Mesothelial cell of epicardium (in vitro differentiated cells): ENCODE measurements around the gene CGREF1. TPM values are rescaled to one million over a fixed set of nuclear protein-coding genes. Genes with fewer than 3 reads are reported as not detected.

Experiments used
- DNase-seq, 2 experiments: peaks; one replicate each; pipeline ENCODE4 v3.0.0; 2021; ENCODE audit warnings: low spot score in 2 of 2; ENCODE audit not compliant: unreplicated experiment in 2 of 2
- H3K27ac Mint-ChIP-seq: 2 replicates; pipeline ENCODE4 v1.8.0; 2021; ENCODE audit warnings: mixed read lengths
- H3K27me3 Mint-ChIP-seq: 2 replicates; pipeline ENCODE4 v1.8.0; 2021; ENCODE audit warnings: low read depth, mixed read lengths
- H3K36me3 Mint-ChIP-seq: 2 replicates; pipeline ENCODE4 v1.8.0; 2021; ENCODE audit warnings: mixed read lengths
- H3K4me1 Mint-ChIP-seq: 2 replicates; pipeline ENCODE4 v1.8.0; 2021; ENCODE audit warnings: mixed read lengths
- H3K4me3 Mint-ChIP-seq: 2 replicates; pipeline ENCODE4 v1.8.0; 2021; ENCODE audit warnings: mild to moderate bottlenecking, moderate library complexity, mixed read lengths
- H3K9me3 Mint-ChIP-seq: 2 replicates; pipeline ENCODE4 v1.8.0; 2021; ENCODE audit warnings: mixed read lengths
- total RNA-seq: library from RNA; stranded (reverse); gene quantifications from 3 replicates; pipeline ENCODE4 v1.2.1, GENCODE V29; 2021
- TF ChIP-seq, protein P1 (sequence below): fragments of 200-600 bp; sonication (generic); IDR thresholded peaks from one replicate; pipeline ENCODE4 v1.5.0; 2021; ENCODE audit warnings: antibody characterized with exemption; ENCODE audit not compliant: unreplicated experiment

The CGREF1 gene, protein sequence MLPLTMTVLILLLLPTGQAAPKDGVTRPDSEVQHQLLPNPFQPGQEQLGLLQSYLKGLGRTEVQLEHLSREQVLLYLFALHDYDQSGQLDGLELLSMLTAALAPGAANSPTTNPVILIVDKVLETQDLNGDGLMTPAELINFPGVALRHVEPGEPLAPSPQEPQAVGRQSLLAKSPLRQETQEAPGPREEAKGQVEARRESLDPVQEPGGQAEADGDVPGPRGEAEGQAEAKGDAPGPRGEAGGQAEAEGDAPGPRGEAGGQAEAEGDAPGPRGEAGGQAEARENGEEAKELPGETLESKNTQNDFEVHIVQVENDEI
- total RNA-seq = 1.5 to 3.0 TPM (median 1.8 TPM) in 3 replicates

DNA sequence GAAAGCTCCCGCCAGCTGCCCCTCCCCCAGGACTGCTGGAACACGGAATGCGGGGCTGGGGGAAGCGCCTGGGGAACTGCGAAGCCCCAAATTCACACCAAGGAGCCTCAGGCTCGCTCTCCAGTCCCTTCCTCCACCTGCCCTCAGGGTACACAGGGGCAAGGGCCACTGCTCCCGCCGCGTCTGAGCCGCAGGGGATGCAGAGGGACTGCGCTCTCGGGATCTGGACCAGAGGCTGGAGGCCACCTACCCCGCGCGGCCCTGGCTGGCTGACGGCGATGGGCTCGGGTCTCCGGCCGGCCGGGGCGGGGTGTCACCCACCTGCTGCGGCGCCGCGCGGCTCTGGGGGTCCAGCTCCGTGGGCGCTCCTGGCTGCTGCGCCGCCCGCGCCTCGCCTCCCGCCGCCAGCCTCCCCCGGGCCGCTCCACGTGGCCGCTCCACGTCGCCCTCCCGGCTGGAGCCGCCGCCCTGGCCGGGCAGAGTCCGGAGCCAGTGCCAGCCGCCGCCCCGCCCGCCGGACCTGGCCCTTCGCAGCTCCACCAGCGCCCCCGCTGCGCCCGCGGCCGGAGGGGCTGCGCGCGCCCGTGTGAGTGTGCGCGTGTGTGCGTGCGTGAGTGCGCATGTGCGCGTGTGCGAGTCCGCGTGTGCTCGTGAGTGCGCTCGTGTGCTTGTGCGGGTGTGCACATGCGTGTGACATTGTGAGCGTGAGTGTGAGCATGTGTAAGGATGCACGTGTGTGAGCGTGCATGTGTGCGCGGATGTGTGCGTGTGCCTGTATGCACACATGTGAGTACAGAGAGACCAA, at the start of gene CGREF1:
CGREF1 (minus strand) TSS at position 604 of the 805 bp plus-strand sequence. CDS start 14,762 bp downstream, outside the sequence.
- H3K36me3 Mint-ChIP-seq = no peaks in the 10 kb centered on the region
- no peaks in the 10 kb centered on the region for H3K9me3 Mint-ChIP-seq
- no peak within 1 kb of the TSS for H3K27ac Mint-ChIP-seq
- DNase-seq = no peak
- H3K27me3 Mint-ChIP-seq = peaks cover 87% of the 10 kb centered on the region
- TF ChIP-seq, protein P1, sequence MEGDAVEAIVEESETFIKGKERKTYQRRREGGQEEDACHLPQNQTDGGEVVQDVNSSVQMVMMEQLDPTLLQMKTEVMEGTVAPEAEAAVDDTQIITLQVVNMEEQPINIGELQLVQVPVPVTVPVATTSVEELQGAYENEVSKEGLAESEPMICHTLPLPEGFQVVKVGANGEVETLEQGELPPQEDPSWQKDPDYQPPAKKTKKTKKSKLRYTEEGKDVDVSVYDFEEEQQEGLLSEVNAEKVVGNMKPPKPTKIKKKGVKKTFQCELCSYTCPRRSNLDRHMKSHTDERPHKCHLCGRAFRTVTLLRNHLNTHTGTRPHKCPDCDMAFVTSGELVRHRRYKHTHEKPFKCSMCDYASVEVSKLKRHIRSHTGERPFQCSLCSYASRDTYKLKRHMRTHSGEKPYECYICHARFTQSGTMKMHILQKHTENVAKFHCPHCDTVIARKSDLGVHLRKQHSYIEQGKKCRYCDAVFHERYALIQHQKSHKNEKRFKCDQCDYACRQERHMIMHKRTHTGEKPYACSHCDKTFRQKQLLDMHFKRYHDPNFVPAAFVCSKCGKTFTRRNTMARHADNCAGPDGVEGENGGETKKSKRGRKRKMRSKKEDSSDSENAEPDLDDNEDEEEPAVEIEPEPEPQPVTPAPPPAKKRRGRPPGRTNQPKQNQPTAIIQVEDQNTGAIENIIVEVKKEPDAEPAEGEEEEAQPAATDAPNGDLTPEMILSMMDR = no peak
- H3K4me1 Mint-ChIP-seq = peaks cover 7% of the 10 kb centered on the region
- peak within 1 kb of the TSS; percentile 61 for H3K4me3 Mint-ChIP-seq

DNA sequence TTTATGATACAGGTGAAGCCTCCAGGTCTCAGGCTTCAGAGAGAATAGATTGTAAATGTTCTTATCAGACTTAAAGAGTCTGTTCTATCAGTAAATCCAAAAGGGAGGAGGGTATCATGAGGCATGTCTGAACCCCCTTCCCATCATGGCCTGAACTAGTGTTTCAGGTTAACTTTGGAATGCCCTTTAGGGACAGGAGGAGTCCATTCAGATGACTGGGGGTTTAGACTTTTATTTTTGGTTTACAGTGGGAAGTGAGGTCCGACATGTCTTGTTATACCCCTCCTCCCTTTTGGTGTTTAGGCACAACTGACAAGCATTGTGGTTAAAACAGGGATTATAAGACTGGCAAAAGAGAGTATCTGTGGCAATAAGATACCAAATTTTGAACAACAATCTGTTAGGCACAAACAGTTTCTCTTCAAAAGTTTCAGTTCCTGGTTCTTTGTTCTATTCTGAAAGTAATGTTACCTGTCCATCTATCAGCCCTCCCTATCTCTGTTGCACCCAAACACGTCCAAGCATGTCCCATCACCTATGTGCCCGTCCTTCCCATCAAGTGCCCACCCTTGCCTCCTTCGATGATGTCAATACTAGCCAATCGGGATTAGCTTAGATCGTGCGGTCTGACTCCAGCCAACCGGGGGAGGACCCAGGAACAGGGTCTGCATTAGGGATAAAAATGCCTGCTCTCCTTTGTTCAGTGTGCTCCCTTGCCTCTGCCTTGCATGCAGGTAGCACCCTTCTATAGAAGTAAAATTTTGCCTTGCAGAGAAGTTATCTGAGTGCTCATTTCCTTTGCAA, 46.2 kb upstream of the CGREF1 start:
- Mint-ChIP-seq H3K9me3 (no peaks in the 10 kb centered on the region), H3K4me3 (no peak overlapping the region), H3K4me1 (no peaks in the 10 kb centered on the region), H3K36me3 (no peaks in the 10 kb centered on the region), H3K27ac (no peak overlapping the region), H3K27me3 (peaks cover 7% of the 10 kb centered on the region)
- TF ChIP-seq, protein P1 = no peak
- DNase-seq = no peak

DNA sequence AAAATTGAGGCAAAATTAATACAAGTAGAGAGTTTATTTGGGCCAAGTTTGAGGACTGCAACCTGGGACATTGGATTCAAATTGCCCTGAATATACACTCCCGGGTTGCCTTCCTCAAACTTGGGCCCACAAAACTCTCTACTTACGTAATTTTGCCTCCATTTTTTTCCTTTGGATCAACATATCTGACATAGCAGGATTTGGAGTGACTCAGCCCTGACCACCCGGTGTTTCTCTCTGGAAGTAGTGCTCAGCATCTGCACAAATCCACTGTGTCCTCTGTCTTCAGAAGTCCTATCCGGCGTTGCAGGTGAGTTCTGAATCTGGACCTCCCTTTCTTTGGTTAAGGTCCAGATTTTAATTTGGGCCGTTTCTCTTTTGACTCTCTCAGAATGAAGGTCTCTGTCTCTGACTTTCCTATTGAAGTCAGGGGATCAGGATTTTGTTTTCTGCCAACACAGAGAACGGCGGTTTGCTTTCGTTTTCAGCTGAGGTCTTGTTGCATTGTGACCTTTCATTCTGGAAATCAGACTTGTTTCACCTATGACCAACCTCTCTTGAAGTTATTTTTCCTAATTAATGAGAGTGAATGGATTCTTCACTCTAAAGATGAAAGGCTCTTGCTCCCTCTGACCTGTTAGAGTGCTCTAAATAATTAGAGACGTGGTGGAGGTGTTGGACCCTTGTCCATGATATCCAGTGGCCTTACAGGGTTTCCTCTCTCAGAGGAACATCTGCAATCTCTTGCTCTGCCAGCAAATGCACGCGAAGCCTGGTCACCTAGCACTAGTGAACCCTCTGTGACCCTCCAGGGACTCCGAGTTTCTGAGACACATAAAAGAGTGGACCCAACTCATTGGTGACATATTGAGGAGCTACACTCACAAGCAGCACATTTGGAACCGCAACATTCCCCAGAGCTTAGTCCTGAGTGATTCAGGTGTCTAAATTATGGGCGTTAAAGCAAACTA, 43.5 kb upstream of the CGREF1 start:
- Mint-ChIP-seq H3K36me3 (no peaks in the 10 kb centered on the region), H3K27me3 (no peaks in the 10 kb centered on the region), H3K4me1 (no peaks in the 10 kb centered on the region), H3K27ac (no peak overlapping the region), H3K4me3 (no peak overlapping the region), H3K9me3 (no peaks in the 10 kb centered on the region)
- TF ChIP-seq, protein P1 = no peak
- DNase-seq = no peak

DNA sequence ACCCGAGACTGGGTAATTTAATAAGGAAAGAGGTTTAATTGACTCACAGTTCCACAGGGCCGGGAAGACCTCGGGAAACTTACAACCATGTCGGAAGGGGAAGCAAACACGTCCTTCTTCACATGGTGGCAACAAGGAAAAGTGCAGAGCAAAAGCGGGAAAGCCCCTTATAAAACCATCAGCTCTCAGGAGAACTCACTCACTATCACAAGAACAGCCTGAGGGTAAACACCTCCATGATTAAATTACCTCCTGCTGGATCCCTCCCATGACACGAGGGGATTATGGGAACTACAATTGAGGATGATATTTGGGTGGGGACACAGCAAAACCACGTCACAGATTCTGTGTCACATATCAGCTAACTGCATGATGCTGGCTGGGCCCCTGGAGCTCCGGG, 41.3 kb upstream of the CGREF1 start:
- H3K27ac Mint-ChIP-seq = no peak overlapping the region
- H3K36me3 Mint-ChIP-seq = no peaks in the 10 kb centered on the region
- TF ChIP-seq, protein P1 = no peak
- H3K27me3 Mint-ChIP-seq = no peaks in the 10 kb centered on the region
- DNase-seq = no peak
- H3K4me3 Mint-ChIP-seq = no peak overlapping the region
- no peaks in the 10 kb centered on the region for H3K9me3 Mint-ChIP-seq
- no peaks in the 10 kb centered on the region for H3K4me1 Mint-ChIP-seq
